ENCODE data around the gene AVPR2.
A peak's percentile ranks its signal among the peaks of the same experiment; 100 is the strongest.

The AVPR2 gene

GRCh38 chrX:153871946-153872878 lies 32.3 kb upstream of the AVPR2 start:
- no peak for DNase-seq

DNA sequence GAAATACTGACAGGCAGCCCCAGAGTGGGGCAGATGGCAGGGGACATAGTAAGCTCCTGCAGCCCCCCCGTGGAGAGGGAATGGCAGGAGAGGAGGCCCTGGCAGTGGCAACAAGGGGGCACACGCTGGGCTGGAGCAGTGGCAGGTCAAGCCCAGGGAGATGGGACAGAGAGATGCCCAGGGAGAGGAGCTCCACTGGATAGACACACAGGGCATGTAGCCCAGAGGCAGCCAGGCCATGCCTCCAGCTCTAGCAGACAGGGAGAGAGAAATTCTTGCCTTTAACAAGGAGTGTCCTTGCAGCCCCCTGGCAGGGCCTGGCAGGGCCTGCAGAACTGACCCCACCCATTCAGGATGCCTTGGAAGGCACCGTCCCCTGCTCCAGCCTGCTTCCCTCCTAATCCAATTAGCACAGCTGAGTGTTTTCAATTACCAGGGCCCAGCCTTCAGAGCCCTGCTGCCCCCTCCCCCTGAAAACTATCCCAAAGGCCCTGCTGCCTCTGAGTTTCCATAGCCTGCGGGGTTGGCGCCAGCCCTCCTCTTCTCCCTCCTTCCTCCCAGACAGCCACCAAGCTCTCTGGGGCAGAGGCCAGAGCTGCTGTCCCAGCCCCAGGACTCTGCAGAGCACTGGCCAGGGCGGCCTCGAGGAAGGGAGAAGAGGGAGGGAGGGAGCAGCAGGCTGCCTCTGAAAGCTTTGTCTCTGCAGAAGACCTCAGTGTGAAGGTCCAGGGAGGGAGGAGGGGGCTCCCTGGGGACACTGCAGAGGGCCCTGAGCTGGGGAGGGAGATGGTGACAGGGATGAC lies 31.0 kb upstream of the AVPR2 start:
- DNase-seq: no peak

DNA sequence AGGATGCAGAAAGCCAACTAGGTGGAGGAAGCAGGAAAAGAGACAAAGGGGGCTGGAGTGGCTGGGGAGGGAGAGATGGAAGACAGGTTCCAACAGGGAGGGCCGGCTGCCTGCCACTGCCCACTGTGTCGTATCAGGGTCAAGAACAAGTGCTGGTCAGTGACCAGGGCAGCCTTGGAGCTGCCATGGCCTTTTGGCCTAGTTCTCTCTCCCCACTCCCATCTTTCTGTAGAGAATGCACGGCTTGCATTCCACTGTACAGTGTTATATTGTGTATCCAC lies 30.4 kb upstream of the AVPR2 start:
- DNase-seq: no peak

DNA sequence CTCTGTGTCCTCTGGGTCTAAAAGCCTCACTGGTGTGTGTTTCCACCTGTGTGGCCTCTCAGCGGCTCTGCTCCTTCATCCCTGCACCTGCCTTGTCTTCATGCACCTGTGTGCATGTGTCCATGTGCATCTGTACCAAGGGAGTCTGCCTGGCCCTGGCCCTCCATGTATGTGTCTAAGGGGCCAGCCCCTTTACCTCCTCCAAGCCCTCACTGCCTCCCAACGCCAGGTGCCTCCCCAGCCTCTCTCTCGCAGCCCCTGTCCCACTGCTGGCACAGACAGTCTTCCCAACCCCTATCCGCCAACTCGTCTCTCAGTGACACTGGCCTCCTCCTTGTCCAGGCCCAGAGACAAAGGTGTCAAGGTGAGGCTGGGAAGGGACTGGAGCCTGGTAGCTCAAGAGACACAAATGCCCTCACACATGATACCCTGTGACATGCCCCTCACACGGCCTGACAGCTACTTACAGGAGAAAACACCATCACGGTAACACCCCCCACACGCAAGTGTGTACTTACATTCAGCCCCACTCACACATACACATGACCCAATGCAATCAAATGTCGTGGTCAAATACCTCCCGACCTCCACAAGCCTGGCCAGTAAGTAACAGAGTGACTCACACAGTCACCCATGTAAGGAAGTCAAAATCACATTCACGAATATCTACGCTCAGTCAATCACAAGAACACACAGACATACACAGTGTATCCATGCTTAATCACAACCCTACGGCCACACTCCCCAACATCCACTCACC lies 29.9 kb upstream of the AVPR2 start:
- no peak for DNase-seq

DNA sequence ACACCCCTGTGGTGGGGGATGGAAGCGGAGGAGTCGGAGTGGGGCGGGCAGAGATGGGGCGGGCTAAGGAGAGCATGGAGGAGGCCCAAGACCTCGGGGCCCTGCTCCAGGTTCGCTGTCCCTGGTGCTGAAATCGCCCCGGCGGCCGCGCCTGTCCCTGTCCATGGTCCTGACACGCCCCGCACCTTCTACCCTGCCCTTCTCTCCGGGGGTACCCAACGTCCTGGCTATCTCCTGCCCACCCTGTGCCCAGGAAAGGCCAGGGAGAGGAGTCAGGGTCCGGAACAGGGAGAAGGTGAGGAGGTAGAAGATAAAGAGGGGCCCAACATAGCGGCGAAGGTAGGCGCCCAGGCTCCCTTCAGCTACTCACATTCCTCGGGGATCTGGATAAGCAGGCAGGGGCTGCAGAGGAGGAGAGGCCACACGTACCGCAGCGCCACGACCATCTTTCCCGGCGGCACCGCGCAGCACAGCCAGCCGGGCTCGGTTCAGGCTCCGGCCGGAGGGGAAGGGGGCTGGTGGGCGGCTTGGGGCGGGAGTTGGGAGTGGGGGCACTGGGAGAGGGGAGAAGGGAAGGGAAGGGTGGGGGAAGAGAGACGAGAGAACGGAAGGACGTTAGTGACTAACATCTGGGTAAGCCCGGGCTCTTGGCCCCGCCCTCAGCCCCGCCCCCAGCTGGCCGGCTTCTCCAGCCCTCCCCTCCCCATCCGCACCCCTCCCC lies 28.9 kb upstream of the AVPR2 start:
- DNase-seq: peak; percentile 49

- no peak for DNase-seq
Measured at GRCh38 chrX:153876112-153876491, 28.4 kb upstream of the AVPR2 start.

DNA sequence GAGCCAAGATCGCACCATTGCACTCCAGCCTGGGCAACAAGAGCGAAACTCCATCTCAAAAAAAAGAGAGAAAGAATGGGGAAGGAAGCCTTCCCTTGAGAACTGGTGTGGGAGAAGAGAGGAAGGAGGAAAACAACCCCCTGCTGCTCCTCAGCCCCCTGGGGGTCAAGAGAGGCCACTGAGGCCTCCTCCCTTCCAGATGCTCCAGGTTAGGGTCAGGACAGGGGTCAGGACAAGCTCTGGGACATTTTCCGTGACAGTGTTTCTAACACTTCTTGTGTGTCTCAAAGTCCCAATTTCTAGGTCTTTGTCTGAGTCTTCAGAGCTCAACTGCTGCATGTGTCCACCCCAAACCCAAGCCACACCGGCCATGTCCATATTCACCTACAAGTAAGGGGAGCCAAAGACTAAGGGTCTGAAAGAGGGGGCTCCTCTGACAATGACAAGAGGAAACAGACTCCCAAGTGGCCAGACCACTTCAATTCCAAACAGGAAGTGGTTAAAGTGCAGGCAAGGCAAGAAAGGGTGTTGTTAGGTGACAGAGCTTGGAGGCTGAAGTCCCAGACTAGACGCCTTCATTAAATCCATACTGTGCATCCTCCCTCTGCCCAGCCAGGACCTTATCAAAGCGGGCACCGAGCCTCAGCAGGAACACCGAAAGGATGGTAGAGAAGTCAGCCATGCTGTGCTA lies 26.8 kb upstream of the AVPR2 start:
- no peak for DNase-seq

DNA sequence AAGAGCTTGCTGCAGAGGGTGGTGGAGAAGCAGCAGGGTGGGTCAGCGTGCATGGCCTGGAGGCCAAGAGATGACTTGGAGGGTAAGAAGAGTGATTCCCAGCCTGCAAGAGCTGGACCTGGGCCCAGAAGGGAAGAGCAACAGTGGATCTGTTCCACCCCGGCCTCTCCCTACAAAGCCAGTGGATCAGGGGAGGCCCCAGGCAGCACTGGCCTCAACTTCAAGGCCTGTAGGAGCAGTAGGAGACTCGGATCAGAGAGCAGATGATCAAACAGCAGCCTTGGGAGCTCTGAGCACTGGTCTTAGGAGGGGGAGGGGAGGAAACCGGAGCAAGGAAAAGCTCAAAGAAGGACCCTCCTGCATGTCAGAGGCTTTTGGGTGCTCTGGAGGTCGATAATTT lies 26.1 kb upstream of the AVPR2 start:
- no peak for DNase-seq

- DNase-seq: no peak
Measured at GRCh38 chrX:153878969-153879653, 25.4 kb upstream of the AVPR2 start.

DNA sequence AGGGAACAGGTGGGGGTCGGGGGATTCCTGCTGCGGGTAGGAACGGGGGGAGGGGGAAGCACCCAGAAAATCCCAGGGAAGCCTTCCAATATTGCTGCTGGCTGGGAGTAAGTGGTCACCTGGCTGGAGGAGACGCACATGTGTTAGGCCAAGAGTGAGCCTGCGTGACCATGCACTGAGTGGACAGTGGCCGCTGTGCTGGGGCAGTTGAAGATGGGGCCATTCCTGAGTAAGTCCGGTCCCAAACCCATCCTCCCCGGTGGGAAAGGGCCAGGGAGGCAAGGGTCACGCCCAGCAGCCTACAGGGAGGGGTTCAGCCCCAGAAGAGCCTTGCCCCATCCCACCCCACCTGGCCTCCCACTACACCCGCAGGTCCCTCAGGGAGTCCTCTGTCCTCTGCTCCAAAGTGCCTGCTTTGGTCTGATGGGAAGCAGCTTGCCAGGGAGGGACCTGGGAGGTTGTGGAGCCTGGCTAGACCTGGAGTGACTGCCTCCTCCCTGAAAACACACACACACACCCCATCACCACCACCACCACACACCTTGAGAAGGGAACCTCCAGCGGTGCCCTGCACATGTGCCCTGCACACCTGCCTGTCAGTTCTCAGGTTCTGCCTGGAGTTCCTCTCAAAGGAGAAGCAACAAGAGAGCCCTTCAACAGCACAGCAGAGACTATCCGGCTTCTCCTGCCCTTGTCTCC lies 24.6 kb upstream of the AVPR2 start:
- no peak for DNase-seq

DNA sequence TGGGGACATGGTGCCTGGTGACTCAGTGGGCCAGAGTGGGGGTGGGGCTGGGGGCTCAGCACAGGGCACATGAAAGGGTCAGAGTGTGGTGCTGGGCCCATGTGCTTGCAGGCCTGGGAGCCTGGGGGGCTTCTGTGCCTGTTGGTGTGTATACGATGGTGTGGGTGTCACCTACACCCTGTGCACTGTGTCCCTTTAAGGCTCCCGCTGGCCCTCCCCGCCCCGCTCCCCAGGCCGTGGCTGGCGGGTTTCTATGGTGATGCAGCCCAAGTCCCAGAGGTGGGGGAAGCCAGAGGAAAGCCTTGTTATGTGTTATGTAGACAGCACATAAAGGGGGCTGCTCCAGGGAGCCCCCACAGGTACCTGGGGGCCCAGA lies 24.0 kb upstream of the AVPR2 start:
- no peak for DNase-seq

- DNase-seq: no peak
Measured at GRCh38 chrX:153881281-153881680, 23.2 kb upstream of the AVPR2 start.

DNA sequence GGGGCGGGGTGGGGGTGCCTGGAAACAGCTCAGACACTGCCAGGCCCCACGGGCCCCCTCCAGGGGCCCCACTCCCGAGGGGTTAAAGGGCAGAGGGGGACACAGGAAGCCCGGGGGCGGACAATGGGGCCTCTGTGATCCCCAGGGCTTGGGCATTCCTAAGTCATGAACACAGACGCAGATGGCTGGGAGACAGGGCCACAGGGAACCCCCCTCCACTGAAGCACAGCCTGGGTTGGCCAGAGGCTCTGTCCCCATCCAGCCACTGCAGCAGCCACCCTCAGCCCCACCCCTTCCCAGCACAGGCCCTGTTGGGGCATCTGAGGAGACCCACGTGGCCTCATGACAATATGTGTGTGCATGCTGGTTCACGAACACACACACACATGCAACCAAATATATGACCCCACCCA lies 22.4 kb upstream of the AVPR2 start:
- DNase-seq: no peak

GRCh38 chrX:153882557-153882956 lies 21.9 kb upstream of the AVPR2 start:
- DNase-seq: no peak

DNA sequence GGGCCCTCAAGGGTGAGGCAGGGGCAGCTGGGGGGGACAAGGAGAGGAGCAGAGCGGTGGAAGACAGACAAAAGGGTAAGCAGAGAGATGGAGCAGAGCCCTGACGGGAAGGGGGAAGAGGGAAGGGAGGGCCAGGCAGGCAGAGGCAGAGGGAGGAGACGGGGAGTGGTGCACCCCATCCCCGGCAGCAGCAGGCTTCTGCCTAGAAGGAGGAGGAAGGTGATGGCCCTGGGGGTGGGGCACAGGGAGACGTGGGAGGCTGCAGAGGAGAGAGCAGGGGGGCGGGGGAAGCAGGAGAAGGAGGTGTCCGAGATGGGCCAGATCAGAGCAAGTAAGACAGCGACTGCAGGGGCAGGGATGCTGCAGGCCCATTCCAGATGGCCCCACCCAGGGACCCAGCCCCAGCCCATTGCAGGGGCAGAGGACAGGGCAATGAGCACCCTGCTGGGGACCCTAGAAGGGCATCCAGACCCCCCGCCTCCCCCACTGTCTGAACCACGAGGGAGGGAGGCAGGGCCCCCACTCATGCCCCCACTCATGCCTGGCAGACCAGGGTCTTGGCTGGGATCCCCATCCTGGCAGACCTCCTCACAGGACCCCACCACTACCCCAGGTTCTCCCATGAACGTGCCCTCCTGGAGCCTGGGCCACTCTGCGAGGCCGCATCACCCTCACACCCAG lies 21.2 kb upstream of the AVPR2 start:
- no peak for DNase-seq

- no peak for DNase-seq
Measured at GRCh38 chrX:153884136-153884535, 20.3 kb upstream of the AVPR2 start.

GRCh38 chrX:153884590-153884989 lies 19.9 kb upstream of the AVPR2 start:
- DNase-seq: no peak

GRCh38 chrX:153885208-153885787 lies 19.2 kb upstream of the AVPR2 start:
- DNase-seq: no peak

GRCh38 chrX:153885968-153886903 lies 18.2 kb upstream of the AVPR2 start, which contains the start of gene L1CAM:
Gene L1CAM, minus strand, starts transcription at chrX:153886173. Its CDS starts 10,337 bp downstream, at chrX:153875836.
- no peak for DNase-seq

Data from activated effector memory CD4-positive, alpha-beta T cell treated with Interleukin-2 at 50 U/mL for 16 hours (primary cell).